Heart left ventricle (tissue), 13 donors: ENCODE results near the gene JMY.

ENCODE experiments used
- CTCF ChIP-seq, 12 donors: fragments of 200-600 bp; sonication (generic) in 4 of 12; IDR thresholded peaks; one replicate each; pipeline versions ENCODE4 v1.5.0 to v1.8.0; 2018 to 2022; ENCODE audit warnings: antibody characterized with exemption in 12 of 12, mild to moderate bottlenecking in 5 of 12
- POLR2A ChIP-seq, 2 donors: fragments of 450-650 bp; IDR thresholded peaks; one replicate each; pipeline ENCODE4 v1.6.1; 2017; ENCODE audit warnings: antibody characterized with exemption in 2 of 2, mild to moderate bottlenecking in 2 of 2, moderate library complexity in 2 of 2
- donor health status: ischemic (EF 13 %, LVEDD 7.1; RV severe dilation, severe dysfunction).
- donor health status: DM: no; HTN: yes; CAD: no.
- donor health status: DM: no; HTN: no; CAD: no.
- donor health status: ischemic (EF 25% LVEDD 6.9; RV normal size, moderate dysfunction).
- donor health status: ischemic (EF 25% LVEDD 5.7; RV mildly dilated, moderate dysfunction).
- donor health status: ischemic (EF 35%, LVEDD 5.7; RV mildly dilated, moderate dysfunction).
- donor health status: nonischemic (EF 11% LVEDD 7.7; RV severe dilation, severe dysfunction).
- donor health status: DM: yes; HTN: yes; CAD: no.
- donor health status: PGD.
- donor health status: ischemic (EF 29% LVEDD 5.4; RV normal size, mild dysfunction).
- donor health status: nonischemic (EF 23%, LVEDD 6.1; RV moderate dilation, normal function).

GRCh38 chr5:79242242-79243039, 6.5 kb downstream of the JMY start:
- no peak for TF ChIP-seq CTCF (IDR thresholded peaks at IDR 0.05)
- TF ChIP-seq POLR2A (IDR thresholded peaks at IDR 0.05) = no peak
